SK-N-SH (cell line): ENCODE data around the gene P2RX4. TPM values are rescaled to one million over a fixed set of nuclear protein-coding genes. Genes with fewer than 3 reads are reported as not detected.

Experiments
- CTCF ChIA-PET: fragments of 300-600, 350-600 bp; formaldehyde crosslinking; extraction: SDS; loops from one replicate; lab custom pipeline; 2021; lab: Yijun Ruan, JAX
- POLR2A ChIA-PET: fragments of 350-600 bp; sonication (Branson Sonifier 250); formaldehyde crosslinking; extraction: SDS; loops from one replicate; lab custom pipeline; 2020; ENCODE audit warnings: antibody characterized with exemption, inconsistent platforms; lab: Yijun Ruan, JAX
- DNase-seq: peaks from one replicate; pipeline ENCODE4 v3.0.0; 2012
- H2AFZ ChIP-seq: fragments of 200-600 bp; sonication (generic); 2 replicates; pipeline ENCODE4 v1.8.1; 2016; ENCODE audit warnings: antibody characterized with exemption, mild to moderate bottlenecking, low read depth
- H3F3A ChIP-seq: fragments of 200-600 bp; sonication (generic); replicated peaks from 2 replicates; pipeline ENCODE3; 2016; ENCODE audit warnings: antibody characterized with exemption, mild to moderate bottlenecking; ENCODE audit not compliant: insufficient read depth
- H3K27ac ChIP-seq, 2 experiments: fragments of 200-500 bp in 1 of 2; fragments of 200-600 bp in 1 of 2; sonication (Bioruptor generic) in 1 of 2; sonication (generic), shearing (Covaris generic) in 1 of 2; 2 replicates each; pipeline versions ENCODE4 v1.5.1 to v1.6.1; 2014 to 2016; ENCODE audit warnings: low read depth in 2 of 2, inconsistent platforms in 1 of 2, low read length in 1 of 2, mild to moderate bottlenecking in 1 of 2, mixed read lengths in 1 of 2
- H3K27me3 ChIP-seq: fragments of 200-600 bp; sonication (generic), shearing (Covaris generic); 2 replicates; pipeline ENCODE4 v1.6.1; 2016; ENCODE audit warnings: mixed run types; ENCODE audit not compliant: insufficient read depth
- H3K36me3 ChIP-seq, 2 experiments: fragments of 200-500 bp in 1 of 2; fragments of 200-600 bp in 1 of 2; sonication (Bioruptor generic) in 1 of 2; sonication (generic) in 1 of 2; replicated peaks in 1 of 2; 2 replicates each; pipeline versions ENCODE3 to v1.5.1; 2014 to 2016; ENCODE audit warnings: low read length in 1 of 2, mild to moderate bottlenecking in 1 of 2; ENCODE audit not compliant: insufficient read depth in 2 of 2, control insufficient read depth in 1 of 2
- H3K4me1 ChIP-seq, 2 experiments: fragments of 200-500 bp in 1 of 2; fragments of 200-600 bp in 1 of 2; sonication (Bioruptor generic) in 1 of 2; sonication (generic), shearing (Covaris generic) in 1 of 2; 2 replicates each; pipeline versions ENCODE4 v1.5.1 to v1.6.1; 2014 to 2016; ENCODE audit warnings: low read depth in 1 of 2, low read length in 1 of 2, mixed run types in 1 of 2; ENCODE audit not compliant: insufficient read depth in 2 of 2, control insufficient read depth in 1 of 2
- H3K4me2 ChIP-seq: fragments of 200-600 bp; sonication (generic), shearing (Covaris generic); 2 replicates; pipeline ENCODE4 v1.6.1; 2017; ENCODE audit warnings: mixed run types
- H3K4me3 ChIP-seq, 2 experiments: fragments of 200-500 bp in 1 of 2; fragments of 200-600 bp in 1 of 2; sonication (Bioruptor generic) in 1 of 2; sonication (generic), shearing (Covaris generic) in 1 of 2; 2 replicates each; pipeline versions ENCODE4 v1.5.1 to v1.8.1; 2014 to 2016; ENCODE audit warnings: low read depth in 2 of 2, inconsistent platforms in 1 of 2, low read length in 1 of 2, mild to moderate bottlenecking in 1 of 2, mixed read lengths in 1 of 2, moderate library complexity in 1 of 2
- H3K79me2 ChIP-seq: fragments of 200-600 bp; sonication (generic); 2 replicates; pipeline ENCODE4 v1.8.1; 2017; ENCODE audit warnings: mild to moderate bottlenecking; ENCODE audit not compliant: insufficient read depth
- H3K9ac ChIP-seq: fragments of 200-600 bp; sonication (generic); 2 replicates; pipeline ENCODE4 v1.6.1; 2017; ENCODE audit warnings: mixed run types
- H3K9me2 ChIP-seq: fragments of 200-600 bp; sonication (generic); 2 replicates; pipeline ENCODE4 v1.6.1; 2017; ENCODE audit warnings: mixed run types
- H3K9me3 ChIP-seq: fragments of 200-600 bp; sonication (generic); 2 replicates; pipeline ENCODE4 v1.6.1; 2017; ENCODE audit warnings: mixed run types, mild to moderate bottlenecking, moderate library complexity
- H4K20me1 ChIP-seq: fragments of 200-600 bp; sonication (generic); 2 replicates; pipeline ENCODE4 v1.6.1; 2017; ENCODE audit warnings: mild to moderate bottlenecking, mixed run types; ENCODE audit not compliant: insufficient read depth
- CHD2 ChIP-seq: fragments of 150-350 bp; IDR thresholded peaks from 2 replicates; pipeline ENCODE4 v1.6.1; 2018; ENCODE audit warnings: low read length; ENCODE audit not compliant: partially characterized antibody
- EP300 ChIP-seq, 2 experiments: IDR thresholded peaks; 2 replicates each; pipeline versions ENCODE4 v1.4.0 to v1.6.1; 2012; ENCODE audit warnings: borderline replicate concordance in 1 of 2, low read depth in 1 of 2, low read length in 1 of 2
- FOSL2 ChIP-seq: IDR thresholded peaks from 2 replicates; pipeline ENCODE4 v1.4.0; 2012; ENCODE audit warnings: low read depth, mild to moderate bottlenecking, moderate library complexity, borderline replicate concordance
- FOXJ3 ChIP-seq: sonication (generic); formaldehyde crosslinking; IDR thresholded peaks from 2 replicates; pipeline ENCODE4 v1.5.1; 2020; ENCODE audit warnings: mild to moderate bottlenecking, missing genetic modification reagents
- GABPA ChIP-seq: IDR thresholded peaks from 2 replicates; pipeline ENCODE4 v1.4.0; 2012; ENCODE audit warnings: low read depth, mild to moderate bottlenecking
- GATA2 ChIP-seq: sonication (generic); formaldehyde crosslinking; IDR thresholded peaks from 2 replicates; pipeline ENCODE4 v1.5.0; 2020; ENCODE audit warnings: mild to moderate bottlenecking, missing genetic modification reagents
- NFIC ChIP-seq: IDR thresholded peaks from 2 replicates; pipeline ENCODE4 v1.4.0; 2012; ENCODE audit warnings: borderline replicate concordance
- NRF1 ChIP-seq: IDR thresholded peaks from 2 replicates; pipeline ENCODE4 v1.6.1; 2012; ENCODE audit warnings: low read depth, mild to moderate bottlenecking, low read length
- PBX3 ChIP-seq: IDR thresholded peaks from 2 replicates; pipeline ENCODE4; 2012
- POLR2AphosphoS5 ChIP-seq: IDR thresholded peaks from 2 replicates; pipeline ENCODE4 v1.6.1; 2012; ENCODE audit warnings: low read depth, low read length
- RAD21 ChIP-seq: IDR thresholded peaks from 2 replicates; pipeline ENCODE4 v1.6.1; 2012; ENCODE audit warnings: mild to moderate bottlenecking, low read length
- RCOR1 ChIP-seq: fragments of 150-350 bp; IDR thresholded peaks from 2 replicates; pipeline ENCODE4 v1.6.1; 2017; ENCODE audit warnings: antibody characterized with exemption, low read length
- RXRA ChIP-seq: IDR thresholded peaks from 2 replicates; pipeline ENCODE4 v1.4.0; 2012; ENCODE audit warnings: low read depth, mild to moderate bottlenecking, borderline replicate concordance
- SIN3A ChIP-seq: IDR thresholded peaks from 2 replicates; pipeline ENCODE4 v1.6.1; 2012; ENCODE audit warnings: low read depth, mild to moderate bottlenecking, low read length, moderate library complexity, borderline replicate concordance
- SMC3 ChIP-seq: IDR thresholded peaks from 2 replicates; pipeline ENCODE4 v1.6.1; 2012; ENCODE audit warnings: low read depth, low read length, improper control_type of control experiment
- TAF1 ChIP-seq: IDR thresholded peaks from 2 replicates; pipeline ENCODE4 v1.6.1; 2012; ENCODE audit warnings: low read depth, mild to moderate bottlenecking, low read length, moderate library complexity, borderline replicate concordance
- TCF12 ChIP-seq: IDR thresholded peaks from 2 replicates; pipeline ENCODE4 v1.4.0; 2012
- USF2 ChIP-seq: fragments of 150-350 bp; IDR thresholded peaks from 2 replicates; pipeline ENCODE4 v1.6.1; 2017; ENCODE audit warnings: antibody characterized with exemption, low read length, low read depth, borderline replicate concordance
- ZBTB33 ChIP-seq: IDR thresholded peaks from 2 replicates; pipeline ENCODE4 v1.4.0; 2012; ENCODE audit warnings: low read depth, borderline replicate concordance
- WGBS: methylation state at CpG from one replicate; pipeline ENCODE4 v1.1.6; 2017; ENCODE audit warnings: low lambda C conversion rate; 5-methylcytosine and 5-hydroxymethylcytosine counted together
- polyA plus RNA-seq, 3 experiments: library from polyadenylated mRNA; depleted of rRNA; stranded (reverse); fragments of >200 nt; gene quantifications; 2 replicates each; pipeline ENCODE4 v1.2.3, GENCODE V29; 2012

The P2RX4 gene
- polyA plus RNA-seq, 1 of the 3 experiments (the other 2 are of a cell fraction), result 32.2 TPM

- no peak for TF ChIP-seq SMC3
- TF ChIP-seq SIN3A, result no peak
- no peak for TF ChIP-seq RCOR1
- no peak for TF ChIP-seq RAD21
- TF ChIP-seq RXRA, result no peak
- TF ChIP-seq NFIC, result no peak
- TF ChIP-seq GABPA, result no peak
- no peak for TF ChIP-seq TAF1
- TF ChIP-seq GATA2, result no peak
These were observed 39.8 kb upstream of the P2RX4 start (continued) for GRCh38 chr12:121170151-121170550.

GRCh38 chr12:121170611-121171260 lies 39.2 kb upstream of the P2RX4 start:
- no peak overlapping the region for H3K27ac ChIP-seq
- no peak overlapping the region for H2AFZ ChIP-seq
- no peaks in the 10 kb centered on the region for H3K9me3 ChIP-seq
- no peaks in the 10 kb centered on the region for H3K79me2 ChIP-seq
- H3K4me2 ChIP-seq, result no peak overlapping the region
- no peak overlapping the region for H3K9ac ChIP-seq
- TF ChIP-seq RAD21 (no peak), SMC3 (no peak), USF2 (no peak), NRF1 (no peak), TAF1 (no peak), CHD2 (no peak), GABPA (no peak), FOSL2 (no peak), ZBTB33 (no peak), RXRA (no peak), PBX3 (no peak), POLR2AphosphoS5 (no peak), EP300 (IDR thresholded peaks at IDR 0.05; ENCODE audit: borderline replicate concordance in 1 of 2, low read depth in 1 of 2, low read length in 1 of 2) (no peak), FOXJ3 (CRISPR knock-in tag) (no peak), TCF12 (no peak)
- TF ChIP-seq, all 33 proteins: peak for 0
- H3K27me3 ChIP-seq, result no peaks in the 10 kb centered on the region
- no peak overlapping the region for H3K4me3 ChIP-seq
- ChIA-PET POLR2A (no interaction called here), CTCF (no interaction called here)
- no peaks in the 10 kb centered on the region for H3K4me1 ChIP-seq
- H4K20me1 ChIP-seq, result no peaks in the 10 kb centered on the region
- WGBS, result 86% methylated on average over 14 of the region's 14 CpGs
- DNase-seq, result no peak
- no peaks in the 10 kb centered on the region for H3K36me3 ChIP-seq
- no peaks in the 10 kb centered on the region for H3K9me2 ChIP-seq
- H3F3A ChIP-seq, result no peaks in the 10 kb centered on the region
